VCaP (cell line): ENCODE results near the gene ABHD1.

Source experiments
- H3K27ac ChIP-seq: fragments of 450-650 bp; 2 replicates; pipeline ENCODE4 v1.5.1; 2017
- TF ChIP-seq, protein P1 (sequence below): fragments of 450-650 bp; conservative IDR thresholded peaks from 2 replicates; pipeline ENCODE4 v1.5.1; 2017; ENCODE audit warnings: mild to moderate bottlenecking, moderate library complexity

The ABHD1 gene

DNA sequence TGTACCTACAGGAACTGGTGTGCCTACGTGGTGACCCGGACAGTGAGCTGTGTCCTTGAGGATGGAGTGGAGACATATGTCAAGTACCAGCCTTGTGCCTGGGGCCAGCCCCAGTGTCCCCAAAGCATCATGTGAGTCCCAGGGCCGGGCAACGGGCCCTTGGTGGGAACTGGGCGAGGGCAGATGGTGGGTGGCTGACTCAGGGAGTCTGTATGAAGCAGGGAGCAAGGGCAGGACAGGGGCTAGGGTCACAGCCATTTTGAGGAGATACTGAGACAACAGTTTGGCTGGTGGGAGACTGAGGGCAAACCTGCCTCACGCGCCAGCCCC is 43.5 kb upstream of the ABHD1 start:
- TF ChIP-seq, protein P1, sequence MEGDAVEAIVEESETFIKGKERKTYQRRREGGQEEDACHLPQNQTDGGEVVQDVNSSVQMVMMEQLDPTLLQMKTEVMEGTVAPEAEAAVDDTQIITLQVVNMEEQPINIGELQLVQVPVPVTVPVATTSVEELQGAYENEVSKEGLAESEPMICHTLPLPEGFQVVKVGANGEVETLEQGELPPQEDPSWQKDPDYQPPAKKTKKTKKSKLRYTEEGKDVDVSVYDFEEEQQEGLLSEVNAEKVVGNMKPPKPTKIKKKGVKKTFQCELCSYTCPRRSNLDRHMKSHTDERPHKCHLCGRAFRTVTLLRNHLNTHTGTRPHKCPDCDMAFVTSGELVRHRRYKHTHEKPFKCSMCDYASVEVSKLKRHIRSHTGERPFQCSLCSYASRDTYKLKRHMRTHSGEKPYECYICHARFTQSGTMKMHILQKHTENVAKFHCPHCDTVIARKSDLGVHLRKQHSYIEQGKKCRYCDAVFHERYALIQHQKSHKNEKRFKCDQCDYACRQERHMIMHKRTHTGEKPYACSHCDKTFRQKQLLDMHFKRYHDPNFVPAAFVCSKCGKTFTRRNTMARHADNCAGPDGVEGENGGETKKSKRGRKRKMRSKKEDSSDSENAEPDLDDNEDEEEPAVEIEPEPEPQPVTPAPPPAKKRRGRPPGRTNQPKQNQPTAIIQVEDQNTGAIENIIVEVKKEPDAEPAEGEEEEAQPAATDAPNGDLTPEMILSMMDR = no peak
- no peak overlapping the region for H3K27ac ChIP-seq

- peak overlapping the region; percentile 81 for H3K27ac ChIP-seq
- TF ChIP-seq, protein P1 = no peak
Observed at GRCh38 chr2:27080603-27080936, 43.0 kb upstream of the ABHD1 start.

DNA sequence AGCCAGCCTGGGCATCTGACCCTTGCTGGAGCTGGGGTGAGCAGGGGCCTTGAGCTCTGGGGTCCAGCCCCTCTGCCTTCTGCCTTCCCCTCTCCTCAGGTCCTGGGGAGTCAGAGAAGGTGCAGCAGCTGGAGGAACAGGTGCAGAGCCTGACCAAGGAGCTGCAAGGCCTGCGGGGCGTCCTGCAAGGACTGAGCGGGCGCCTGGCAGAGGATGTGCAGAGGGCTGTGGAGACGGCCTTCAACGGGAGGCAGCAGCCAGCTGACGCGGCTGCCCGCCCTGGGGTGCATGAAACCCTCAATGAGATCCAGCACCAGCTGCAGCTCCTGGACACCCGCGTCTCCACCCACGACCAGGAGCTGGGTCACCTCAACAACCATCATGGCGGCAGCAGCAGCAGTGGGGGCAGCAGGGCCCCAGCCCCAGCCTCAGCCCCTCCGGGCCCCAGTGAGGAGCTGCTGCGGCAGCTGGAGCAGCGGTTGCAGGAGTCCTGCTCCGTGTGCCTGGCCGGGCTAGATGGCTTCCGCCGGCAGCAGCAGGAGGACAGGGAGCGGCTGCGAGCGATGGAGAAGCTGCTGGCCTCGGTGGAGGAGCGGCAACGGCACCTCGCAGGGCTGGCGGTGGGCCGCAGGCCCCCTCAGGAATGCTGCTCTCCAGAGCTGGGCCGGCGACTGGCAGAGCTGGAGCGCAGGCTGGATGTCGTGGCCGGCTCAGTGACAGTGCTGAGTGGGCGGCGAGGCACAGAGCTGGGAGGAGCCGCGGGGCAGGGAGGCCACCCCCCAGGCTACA is 41.4 kb upstream of the ABHD1 start:
- peak overlapping the region; percentile 81 for H3K27ac ChIP-seq
- TF ChIP-seq, protein P1 = no peak

DNA sequence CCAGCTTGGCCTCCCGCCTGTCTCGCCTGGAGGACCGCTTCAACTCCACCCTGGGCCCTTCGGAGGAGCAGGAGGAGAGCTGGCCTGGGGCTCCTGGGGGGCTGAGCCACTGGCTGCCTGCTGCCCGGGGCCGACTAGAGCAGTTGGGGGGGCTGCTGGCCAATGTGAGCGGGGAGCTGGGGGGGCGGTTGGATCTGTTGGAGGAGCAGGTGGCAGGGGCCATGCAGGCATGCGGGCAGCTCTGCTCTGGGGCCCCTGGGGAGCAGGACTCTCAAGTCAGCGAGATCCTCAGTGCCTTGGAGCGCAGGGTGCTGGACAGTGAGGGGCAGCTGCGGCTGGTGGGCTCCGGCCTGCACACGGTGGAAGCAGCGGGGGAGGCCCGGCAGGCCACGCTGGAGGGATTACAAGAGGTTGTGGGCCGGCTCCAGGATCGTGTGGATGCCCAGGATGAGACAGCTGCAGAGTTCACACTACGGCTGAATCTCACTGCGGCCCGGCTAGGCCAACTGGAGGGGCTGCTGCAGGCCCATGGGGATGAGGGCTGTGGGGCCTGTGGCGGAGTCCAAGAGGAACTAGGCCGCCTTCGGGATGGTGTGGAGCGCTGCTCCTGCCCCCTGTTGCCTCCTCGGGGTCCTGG is 40.7 kb upstream of the ABHD1 start:
- TF ChIP-seq, protein P1 = no peak

DNA sequence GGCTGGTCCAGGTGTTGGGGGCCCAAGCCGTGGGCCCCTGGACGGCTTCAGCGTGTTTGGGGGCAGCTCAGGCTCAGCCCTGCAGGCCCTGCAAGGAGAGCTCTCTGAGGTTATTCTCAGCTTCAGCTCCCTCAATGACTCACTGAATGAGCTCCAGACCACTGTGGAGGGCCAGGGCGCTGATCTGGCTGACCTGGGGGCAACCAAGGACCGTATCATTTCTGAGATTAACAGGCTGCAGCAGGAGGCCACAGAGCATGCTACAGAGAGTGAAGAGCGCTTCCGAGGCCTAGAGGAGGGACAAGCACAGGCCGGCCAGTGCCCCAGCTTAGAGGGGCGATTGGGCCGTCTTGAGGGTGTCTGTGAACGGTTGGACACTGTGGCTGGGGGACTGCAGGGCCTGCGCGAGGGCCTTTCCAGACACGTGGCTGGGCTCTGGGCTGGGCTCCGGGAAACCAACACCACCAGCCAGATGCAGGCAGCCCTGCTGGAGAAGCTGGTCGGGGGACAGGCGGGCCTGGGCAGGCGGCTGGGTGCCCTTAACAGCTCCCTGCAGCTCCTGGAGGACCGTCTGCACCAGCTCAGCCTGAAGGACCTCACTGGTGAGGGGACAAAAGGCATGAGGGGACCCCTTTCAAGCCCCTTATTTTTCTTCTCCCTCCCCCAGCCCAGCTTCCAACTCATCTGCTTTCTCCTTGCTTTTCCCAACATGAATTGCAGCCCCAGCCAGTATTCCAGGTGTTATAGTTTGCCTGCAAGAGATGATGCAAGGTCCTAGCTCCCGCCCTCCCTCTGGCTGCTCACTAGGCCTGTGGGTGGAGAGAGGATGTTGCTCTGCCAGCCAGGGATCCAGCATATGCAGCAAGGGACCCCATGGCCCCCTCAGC is 40.0 kb upstream of the ABHD1 start:
- TF ChIP-seq, protein P1 = no peak
- no peak overlapping the region; the same call in 1 of the 2 replicates for H3K27ac ChIP-seq

More for the DNA sequence above, 40.7 kb upstream of the ABHD1 start:
- H3K27ac ChIP-seq = peak overlapping the region; percentile 81; the same call in 1 of the 2 replicates

GRCh38 chr2:27084297-27085061 is 39.1 kb upstream of the ABHD1 start:
- H3K27ac ChIP-seq = no peak overlapping the region
- TF ChIP-seq, protein P1 = no peak
